ENCODE results near the gene NR5A2.

The NR5A2 gene

GRCh38 chr1:200072636-200073285 lies 45.3 kb downstream of the NR5A2 start:
- no peak for DNase-seq (ENCODE audit: low read depth in 3 of 3)

- no peak for DNase-seq (ENCODE audit: low read depth in 3 of 3)
Measured at GRCh38 chr1:200073286-200073637, 45.8 kb downstream of the NR5A2 start.

GRCh38 chr1:200075522-200075921 lies 48.0 kb downstream of the NR5A2 start:
- DNase-seq (ENCODE audit: low read depth in 3 of 3), result no peak

GRCh38 chr1:200075938-200076546 lies 48.5 kb downstream of the NR5A2 start:
- no peak for DNase-seq (ENCODE audit: low read depth in 3 of 3)

- no peak for DNase-seq (ENCODE audit: low read depth in 3 of 3)
Measured at GRCh38 chr1:200079232-200079940, 51.9 kb downstream of the NR5A2 start.

- no peak for DNase-seq (ENCODE audit: low read depth in 3 of 3)
Measured at GRCh38 chr1:200081151-200081968, 53.9 kb downstream of the NR5A2 start.

- DNase-seq (ENCODE audit: low read depth in 3 of 3), result no peak
Measured at GRCh38 chr1:200081969-200082245, 54.4 kb downstream of the NR5A2 start.

GRCh38 chr1:200082329-200082728 lies 54.8 kb downstream of the NR5A2 start:
- no peak for DNase-seq (ENCODE audit: low read depth in 3 of 3)

- DNase-seq (ENCODE audit: low read depth in 3 of 3), result no peak
Measured at GRCh38 chr1:200090252-200091159, 63.0 kb downstream of the NR5A2 start.

GRCh38 chr1:200095057-200095577 lies 67.6 kb downstream of the NR5A2 start:
- no peak for DNase-seq (ENCODE audit: low read depth in 3 of 3)

GRCh38 chr1:200096774-200097173 lies 69.3 kb downstream of the NR5A2 start:
- DNase-seq (ENCODE audit: low read depth in 3 of 3), result no peak

GRCh38 chr1:200099040-200099439 lies 71.5 kb downstream of the NR5A2 start:
- no peak for DNase-seq (ENCODE audit: low read depth in 3 of 3)

GRCh38 chr1:200103966-200104583 lies 76.6 kb downstream of the NR5A2 start:
- no peak for DNase-seq (ENCODE audit: low read depth in 3 of 3)

- no peak for DNase-seq (ENCODE audit: low read depth in 3 of 3)
Measured at GRCh38 chr1:200107004-200107470, 79.5 kb downstream of the NR5A2 start.

- DNase-seq (ENCODE audit: low read depth in 3 of 3), result no peak
Measured at GRCh38 chr1:200108659-200109058, 81.1 kb downstream of the NR5A2 start.

- no peak for DNase-seq (ENCODE audit: low read depth in 3 of 3)
Measured at GRCh38 chr1:200112290-200112689, 84.8 kb downstream of the NR5A2 start.

GRCh38 chr1:200115532-200115931 lies 88.0 kb downstream of the NR5A2 start:
- no peak for DNase-seq (ENCODE audit: low read depth in 3 of 3)

GRCh38 chr1:200116324-200116723 lies 88.8 kb downstream of the NR5A2 start:
- no peak for DNase-seq (ENCODE audit: low read depth in 3 of 3)

- no peak for DNase-seq (ENCODE audit: low read depth in 3 of 3)
Measured at GRCh38 chr1:200118779-200119505, 91.4 kb downstream of the NR5A2 start.

GRCh38 chr1:200121421-200121820 lies 93.9 kb downstream of the NR5A2 start:
- no peak for DNase-seq (ENCODE audit: low read depth in 3 of 3)
